ENCODE data around the gene TGM4. TPM values are rescaled to one million over a fixed set of nuclear protein-coding genes. Genes with fewer than 3 reads are reported as not detected.

TGM4 gene
- total RNA-seq, 4 donors from 2014 or later = not detected

- H3K36me3 ChIP-seq = peaks cover 0 to 17% of the 10 kb centered on the region in 2 donors
- H3K27me3 ChIP-seq = no peaks in the 10 kb centered on the region
- no peak overlapping the region for H3K27ac ChIP-seq
- no peak for ATAC-seq
- peaks cover 3 to 19% of the 10 kb centered on the region in 2 donors for H3K4me1 ChIP-seq
- intact Hi-C loops (cut with DNase I; ENCODE audit: low total_unique reads) (no loop called here), in situ Hi-C loops (cut with MboI; ENCODE audit: low sequenced_read_pairs in 4 of 4) (no loop called here)
- no peaks in the 10 kb centered on the region for H3K9me3 ChIP-seq
- DNase-seq = no peak
- TF ChIP-seq CTCF (IDR thresholded peaks at IDR 0.05 in 4 of 5, conservative IDR thresholded peaks at IDR 0.05 in 1 of 5) (no peak), POLR2A (IDR thresholded peaks at IDR 0.05) (no peak)
- H3K4me3 ChIP-seq = no peak overlapping the region
Observed at GRCh38 chr3:44960387-44961026, 86.1 kb downstream of the TGM4 start.

GRCh38 chr3:44961888-44962287 is 87.5 kb downstream of the TGM4 start:
- peaks cover 0 to 17% of the 10 kb centered on the region in 2 donors for H3K36me3 ChIP-seq
- peaks cover 3 to 14% of the 10 kb centered on the region in 2 donors for H3K4me1 ChIP-seq
- in situ Hi-C loops (cut with MboI; ENCODE audit: low sequenced_read_pairs in 4 of 4) (no loop called here), intact Hi-C loops (cut with DNase I; ENCODE audit: low total_unique reads) (no loop called here)
- TF ChIP-seq CTCF (IDR thresholded peaks at IDR 0.05 in 4 of 5, conservative IDR thresholded peaks at IDR 0.05 in 1 of 5) (no peak), POLR2A (IDR thresholded peaks at IDR 0.05) (no peak)
- H3K9me3 ChIP-seq = no peaks in the 10 kb centered on the region
- H3K27ac ChIP-seq = no peak overlapping the region
- DNase-seq (no peak), ATAC-seq (no peak)
- H3K4me3 ChIP-seq = no peak overlapping the region
- H3K27me3 ChIP-seq = no peaks in the 10 kb centered on the region

GRCh38 chr3:44962621-44963393 is 88.4 kb downstream of the TGM4 start:
- ATAC-seq (no peak), DNase-seq (no peak)
- intact Hi-C loops (cut with DNase I; ENCODE audit: low total_unique reads) = no loop called here
- H3K36me3 ChIP-seq = peaks cover 0 to 14% of the 10 kb centered on the region in 2 donors
- no peaks in the 10 kb centered on the region for H3K27me3 ChIP-seq
- peaks cover 3 to 14% of the 10 kb centered on the region in 2 donors for H3K4me1 ChIP-seq
- no peak for TF ChIP-seq CTCF (IDR thresholded peaks at IDR 0.05 in 4 of 5, conservative IDR thresholded peaks at IDR 0.05 in 1 of 5)
- no peak overlapping the region for H3K27ac ChIP-seq
- H3K9me3 ChIP-seq = no peaks in the 10 kb centered on the region
- no peak overlapping the region for H3K4me3 ChIP-seq
- in situ Hi-C loops (cut with MboI; ENCODE audit: low sequenced_read_pairs in 4 of 4) = no loop called here

- ATAC-seq = no peak
- peaks cover 0 to 4% of the 10 kb centered on the region in 2 donors for H3K36me3 ChIP-seq
- no peak overlapping the region for H3K4me3 ChIP-seq
- intact Hi-C loops (cut with DNase I; ENCODE audit: low total_unique reads) (no loop called here), in situ Hi-C loops (cut with MboI; ENCODE audit: low sequenced_read_pairs in 4 of 4) (no loop called here)
- no peaks in the 10 kb centered on the region for H3K27me3 ChIP-seq
- H3K27ac ChIP-seq = no peak overlapping the region
- H3K4me1 ChIP-seq = peaks cover 5 to 14% of the 10 kb centered on the region in 2 donors
- no peak for DNase-seq
- no peaks in the 10 kb centered on the region for H3K9me3 ChIP-seq
- TF ChIP-seq CTCF (IDR thresholded peaks at IDR 0.05 in 4 of 5, conservative IDR thresholded peaks at IDR 0.05 in 1 of 5) = no peak
- no peak for TF ChIP-seq POLR2A (IDR thresholded peaks at IDR 0.05)
Observed at GRCh38 chr3:44963571-44964325, 89.3 kb downstream of the TGM4 start.

MicroRNAs encoded within 50 kb of the gene (microRNA counts, 767-probe panel; counts per million panel counts)
- 356 to 448 counts per million in 2 donors for microRNA hsa-miR-564

Other genes with a start within 250 kb of the TGM4 start
- 10 to 100 TPM; 14.3 to 21.5 (median 19.6) TPM for gene ZNF197, start 249.6 kb upstream of the TGM4 start, total RNA-seq
- gene ZNF35, start 225.9 kb upstream of the TGM4 start, total RNA-seq = 1 to 10 TPM; 2.6 to 8.1 (median 5.3) TPM
- 1 to 10 TPM; 1.8 to 4.8 (median 1.9) TPM for gene ZNF502, start 161.9 kb upstream of the TGM4 start, total RNA-seq
- 1 to 10 TPM in 3 of 4 donors, under 1 TPM in 1; 0.92 to 4.7 (median 1.4) TPM for gene ZNF501, start 145.0 kb upstream of the TGM4 start, total RNA-seq
- 10 to 100 TPM; 28.5 to 36.2 (median 31.4) TPM for gene KIAA1143, start 113.0 kb upstream of the TGM4 start, total RNA-seq
- 1 to 10 TPM in 1 of 4 donors, under 1 TPM in 3; 0.25 to 1.6 (median 0.38) TPM for gene KIF15, start 112.8 kb upstream of the TGM4 start, total RNA-seq
- 10 to 100 TPM in 3 of 4 donors, 1 to 10 TPM in 1; 7.2 to 19.7 (median 14.9) TPM for gene TMEM42, start 12.7 kb upstream of the TGM4 start, total RNA-seq
- gene ZDHHC3, start 101.6 kb downstream of the TGM4 start, total RNA-seq = 10 to 100 TPM; 66.2 to 90.5 (median 74.5) TPM
- 10 to 100 TPM; 57.4 to 80.3 (median 60.9) TPM for gene EXOSC7, start 101.6 kb downstream of the TGM4 start, total RNA-seq
- 10 to 100 TPM; 14.5 to 23.4 (median 20.7) TPM for gene CLEC3B, start 151.7 kb downstream of the TGM4 start, total RNA-seq

All from gastrocnemius medialis (tissue), 4 donors.